Measurements from ENCODE around the gene EML2.
A peak's percentile ranks its signal among the peaks of the same experiment; 100 is the strongest.
"Not testable (repeated sequence)": the region's sequence is repeated elsewhere in the genome, so short reads cannot be mapped to it uniquely, and the experiment has no call there.

The EML2 gene, protein sequence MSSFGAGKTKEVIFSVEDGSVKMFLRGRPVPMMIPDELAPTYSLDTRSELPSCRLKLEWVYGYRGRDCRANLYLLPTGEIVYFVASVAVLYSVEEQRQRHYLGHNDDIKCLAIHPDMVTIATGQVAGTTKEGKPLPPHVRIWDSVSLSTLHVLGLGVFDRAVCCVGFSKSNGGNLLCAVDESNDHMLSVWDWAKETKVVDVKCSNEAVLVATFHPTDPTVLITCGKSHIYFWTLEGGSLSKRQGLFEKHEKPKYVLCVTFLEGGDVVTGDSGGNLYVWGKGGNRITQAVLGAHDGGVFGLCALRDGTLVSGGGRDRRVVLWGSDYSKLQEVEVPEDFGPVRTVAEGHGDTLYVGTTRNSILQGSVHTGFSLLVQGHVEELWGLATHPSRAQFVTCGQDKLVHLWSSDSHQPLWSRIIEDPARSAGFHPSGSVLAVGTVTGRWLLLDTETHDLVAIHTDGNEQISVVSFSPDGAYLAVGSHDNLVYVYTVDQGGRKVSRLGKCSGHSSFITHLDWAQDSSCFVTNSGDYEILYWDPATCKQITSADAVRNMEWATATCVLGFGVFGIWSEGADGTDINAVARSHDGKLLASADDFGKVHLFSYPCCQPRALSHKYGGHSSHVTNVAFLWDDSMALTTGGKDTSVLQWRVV

DNA sequence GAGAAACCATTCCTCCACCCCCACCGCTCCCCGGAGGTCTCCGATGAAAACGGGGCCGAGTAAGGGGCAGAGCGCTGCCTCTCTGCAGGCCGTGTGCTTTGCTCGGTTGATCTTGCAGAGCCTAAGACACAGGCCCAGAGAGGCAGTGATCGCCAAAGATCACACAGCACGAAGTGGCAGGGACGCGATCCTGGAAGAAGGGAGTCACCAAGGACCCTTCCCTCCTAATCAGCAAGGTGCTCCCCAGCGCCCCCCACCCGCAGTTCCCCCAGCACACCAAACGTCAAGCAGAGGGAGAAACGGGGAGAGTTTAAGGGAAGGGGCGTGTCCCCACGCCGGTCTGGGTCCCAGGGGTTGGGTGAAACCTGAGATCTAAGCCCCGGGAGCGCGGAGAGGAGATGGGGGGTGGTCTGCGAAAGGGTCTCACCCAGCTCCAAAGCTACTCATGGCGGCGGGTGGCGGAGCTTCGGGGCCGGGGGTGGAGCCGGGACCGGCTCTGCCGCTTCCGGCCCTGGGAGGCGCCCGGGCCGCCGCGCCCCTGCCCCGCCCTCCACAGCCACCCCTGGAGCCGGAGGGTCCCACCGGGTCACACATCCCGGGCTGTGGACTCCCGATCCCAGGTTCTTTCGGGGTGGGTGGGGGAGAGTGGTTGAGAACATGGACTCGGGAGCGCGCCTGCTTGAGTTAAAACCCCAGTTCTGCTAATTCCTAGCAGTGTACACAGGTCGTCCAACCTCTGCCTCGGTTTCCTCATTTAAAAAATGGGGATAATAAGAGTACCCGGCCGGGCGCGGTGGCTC, at the start of gene EML2:
Gene EML2, minus strand, starts transcription at position 468 of the 800 bp plus-strand sequence. Its CDS starts 21 bp downstream, at position 447.
- peak; percentile 37 for DNase-seq (ENCODE audit: low read depth)

DNA sequence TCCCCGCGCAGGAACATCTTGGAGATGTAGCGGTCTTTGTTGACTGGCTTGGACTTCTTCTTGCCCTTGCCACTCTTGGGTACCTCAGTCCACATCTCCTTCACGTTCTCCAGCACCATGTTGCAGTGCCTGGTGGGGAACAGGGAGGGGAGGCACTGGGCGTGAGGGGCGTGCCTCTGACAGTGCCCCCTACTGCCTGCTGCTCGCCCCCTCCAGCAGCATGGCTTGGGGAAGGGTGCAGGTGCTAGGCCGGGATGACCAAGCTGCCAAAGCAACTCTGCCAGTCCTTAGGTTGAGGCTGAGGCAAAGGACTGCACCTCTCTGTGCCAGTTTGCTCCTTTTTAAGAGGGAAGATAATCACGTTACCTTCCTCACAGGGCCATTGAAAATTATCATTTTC, 48.4 kb upstream of the EML2 start:
- no peak for DNase-seq (ENCODE audit: low read depth)

DNA sequence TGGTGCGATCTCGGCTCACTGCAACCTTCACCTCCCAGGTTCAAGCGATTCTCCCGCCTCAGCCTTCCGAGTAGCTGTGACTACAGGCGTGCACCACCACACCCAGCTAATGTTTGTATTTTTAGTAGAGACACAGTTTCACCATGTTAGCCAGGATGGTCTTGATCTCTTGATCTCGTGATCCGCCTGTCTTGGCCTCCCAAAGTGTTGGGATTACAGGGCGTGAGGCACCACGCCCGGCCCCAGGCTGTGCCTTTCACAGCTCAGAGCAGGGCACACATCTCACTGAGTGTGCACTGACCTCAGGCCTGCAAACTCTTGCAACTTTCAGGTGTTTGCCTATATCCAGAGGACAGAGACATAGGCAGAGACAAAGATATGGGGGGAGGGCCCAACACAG, 45.8 kb upstream of the EML2 start:
- not testable (repeated sequence) for DNase-seq (ENCODE audit: low read depth)

DNA sequence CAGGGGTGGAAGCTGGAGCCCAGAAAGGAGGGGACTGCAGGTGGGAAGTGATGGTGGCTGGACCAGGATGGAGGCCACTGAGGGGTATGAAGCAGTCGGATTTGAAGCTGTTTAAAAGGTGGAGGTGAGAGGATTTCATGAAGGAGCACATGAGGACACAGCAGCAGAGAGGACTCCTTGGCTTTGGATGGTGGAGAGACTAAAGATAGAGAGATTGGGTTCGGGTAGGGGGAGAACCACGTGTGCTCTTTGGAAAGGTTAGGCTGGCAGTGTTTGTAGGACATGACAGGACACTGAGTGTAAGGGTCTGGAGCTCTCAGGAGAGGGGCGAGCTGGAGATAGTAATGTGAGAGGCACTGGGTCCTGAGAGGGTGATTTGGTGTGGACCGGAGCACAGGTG, 43.7 kb upstream of the EML2 start:
- no peak for DNase-seq (ENCODE audit: low read depth)

DNA sequence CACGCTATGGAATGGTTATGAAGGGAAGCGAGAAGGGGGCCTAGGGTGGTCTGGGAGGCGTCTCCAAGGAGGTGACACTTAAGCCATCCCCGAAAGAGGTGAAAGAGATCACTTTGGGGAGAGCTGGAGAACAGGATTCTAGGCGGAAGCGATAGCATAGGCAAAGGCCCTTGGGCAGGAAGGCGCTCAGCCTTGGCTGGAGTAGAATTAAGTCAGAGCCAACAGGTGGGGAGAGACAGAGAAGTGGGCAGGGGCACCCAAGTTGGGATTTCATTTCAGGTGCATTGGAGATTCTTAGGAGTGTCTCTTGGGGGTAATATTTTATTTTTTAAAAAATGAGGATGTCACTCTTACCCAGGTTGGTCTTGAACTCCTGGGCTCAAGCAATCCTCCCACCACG, 42.9 kb upstream of the EML2 start:
- no peak for DNase-seq (ENCODE audit: low read depth)

DNA sequence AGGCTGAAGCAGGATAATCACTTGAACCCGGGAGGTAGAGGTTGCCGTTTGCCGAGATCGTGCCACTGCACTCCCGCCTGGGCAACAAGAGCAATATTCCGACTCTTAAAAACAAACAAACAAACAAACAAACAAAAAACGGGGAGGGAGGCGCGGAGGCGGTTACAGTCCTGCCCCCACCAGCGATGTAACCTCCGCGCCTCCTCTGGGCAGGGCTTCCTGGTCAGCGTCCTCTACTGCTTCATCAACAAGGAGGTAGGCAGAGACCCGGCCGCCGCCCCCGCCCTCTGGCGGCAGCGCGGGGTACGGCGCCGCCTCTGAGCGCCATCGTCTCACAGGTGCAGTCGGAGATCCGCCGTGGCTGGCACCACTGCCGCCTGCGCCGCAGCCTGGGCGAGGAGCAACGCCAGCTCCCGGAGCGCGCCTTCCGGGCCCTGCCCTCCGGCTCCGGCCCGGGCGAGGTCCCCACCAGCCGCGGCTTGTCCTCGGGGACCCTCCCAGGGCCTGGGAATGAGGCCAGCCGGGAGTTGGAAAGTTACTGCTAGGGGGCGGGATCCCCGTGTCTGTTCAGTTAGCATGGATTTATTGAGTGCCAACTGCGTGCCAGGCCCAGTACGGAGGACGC, 42.3 kb upstream of the EML2 start:
- DNase-seq (ENCODE audit: low read depth), result peak; percentile 76

DNA sequence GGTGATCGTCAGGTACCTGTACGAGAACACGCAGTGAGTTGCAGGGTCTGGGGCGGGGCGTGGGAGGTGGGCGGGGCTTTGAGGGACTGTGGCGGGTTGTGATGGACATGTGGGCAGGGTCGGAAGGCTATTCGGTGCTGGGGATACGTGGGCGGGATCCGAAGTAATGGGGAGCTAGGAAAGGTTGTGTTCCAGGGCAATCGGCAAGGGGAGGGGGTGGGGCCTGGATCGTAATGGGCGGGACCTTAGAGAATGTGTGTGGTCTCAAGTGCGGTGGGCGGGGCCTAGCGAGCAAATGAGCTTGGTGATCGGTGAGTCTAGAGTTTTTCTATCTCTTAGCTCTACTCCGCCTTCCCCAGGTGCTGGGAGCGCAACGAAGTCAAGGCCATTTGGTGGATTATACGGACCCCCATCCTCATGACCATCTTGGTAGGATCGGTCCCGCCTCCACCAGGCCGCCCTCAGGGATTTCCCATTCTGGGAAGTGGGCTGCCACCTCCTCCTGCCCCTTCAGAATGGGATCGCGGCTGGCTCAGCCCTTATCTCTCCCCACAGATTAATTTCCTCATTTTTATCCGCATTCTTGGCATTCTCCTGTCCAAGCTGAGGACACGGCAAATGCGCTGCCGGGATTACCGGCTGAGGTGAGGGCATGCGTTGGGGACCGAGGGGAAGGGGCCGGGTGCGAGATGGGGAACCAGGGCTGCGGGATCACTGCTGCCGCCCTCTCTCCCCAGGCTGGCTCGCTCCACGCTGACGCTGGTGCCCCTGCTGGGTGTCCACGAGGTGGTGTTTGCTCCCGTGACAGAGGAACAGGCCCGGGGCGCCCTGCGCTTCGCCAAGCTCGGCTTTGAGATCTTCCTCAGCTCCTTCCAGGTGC, 38.4 kb upstream of the EML2 start:
- peak; percentile 64 for DNase-seq (ENCODE audit: low read depth)

DNA sequence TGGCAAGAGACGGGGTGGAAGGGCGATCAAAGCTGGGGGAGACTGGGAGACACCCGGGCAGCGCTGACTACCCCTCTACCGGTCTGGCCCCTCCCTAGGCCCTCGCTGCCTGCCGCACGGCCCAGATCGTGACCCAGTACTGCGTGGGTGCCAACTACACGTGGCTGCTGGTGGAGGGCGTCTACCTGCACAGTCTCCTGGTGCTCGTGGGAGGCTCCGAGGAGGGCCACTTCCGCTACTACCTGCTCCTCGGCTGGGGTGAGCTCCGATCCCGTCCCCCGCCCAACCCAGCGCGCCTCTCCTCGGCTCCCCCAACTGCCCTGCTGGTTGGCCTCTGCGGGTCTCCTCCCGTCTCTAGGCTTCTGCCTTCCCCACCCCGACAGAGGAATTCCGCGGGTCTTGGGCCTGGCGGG, 37.7 kb upstream of the EML2 start:
- DNase-seq (ENCODE audit: low read depth), result peak; percentile 67

DNA sequence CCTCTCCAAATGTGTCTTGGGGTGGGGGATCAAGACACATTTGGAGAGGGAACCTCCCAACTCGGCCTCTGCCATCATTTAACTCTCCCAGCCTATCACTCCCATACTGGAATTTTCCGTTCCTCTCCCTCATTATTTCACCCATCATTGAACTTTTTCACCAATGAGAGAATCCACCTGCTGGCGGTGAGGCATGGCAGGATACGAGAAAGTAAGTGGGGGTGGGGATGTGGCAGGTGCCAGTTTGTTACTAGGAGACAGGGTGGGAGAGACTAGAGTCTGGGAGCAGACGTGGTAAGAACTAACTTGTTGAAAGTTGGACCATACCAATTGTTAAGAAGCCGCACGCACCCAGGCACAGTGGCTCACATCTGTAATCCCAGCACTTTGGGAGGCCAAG, 35.7 kb upstream of the EML2 start:
- no peak for DNase-seq (ENCODE audit: low read depth)

DNA sequence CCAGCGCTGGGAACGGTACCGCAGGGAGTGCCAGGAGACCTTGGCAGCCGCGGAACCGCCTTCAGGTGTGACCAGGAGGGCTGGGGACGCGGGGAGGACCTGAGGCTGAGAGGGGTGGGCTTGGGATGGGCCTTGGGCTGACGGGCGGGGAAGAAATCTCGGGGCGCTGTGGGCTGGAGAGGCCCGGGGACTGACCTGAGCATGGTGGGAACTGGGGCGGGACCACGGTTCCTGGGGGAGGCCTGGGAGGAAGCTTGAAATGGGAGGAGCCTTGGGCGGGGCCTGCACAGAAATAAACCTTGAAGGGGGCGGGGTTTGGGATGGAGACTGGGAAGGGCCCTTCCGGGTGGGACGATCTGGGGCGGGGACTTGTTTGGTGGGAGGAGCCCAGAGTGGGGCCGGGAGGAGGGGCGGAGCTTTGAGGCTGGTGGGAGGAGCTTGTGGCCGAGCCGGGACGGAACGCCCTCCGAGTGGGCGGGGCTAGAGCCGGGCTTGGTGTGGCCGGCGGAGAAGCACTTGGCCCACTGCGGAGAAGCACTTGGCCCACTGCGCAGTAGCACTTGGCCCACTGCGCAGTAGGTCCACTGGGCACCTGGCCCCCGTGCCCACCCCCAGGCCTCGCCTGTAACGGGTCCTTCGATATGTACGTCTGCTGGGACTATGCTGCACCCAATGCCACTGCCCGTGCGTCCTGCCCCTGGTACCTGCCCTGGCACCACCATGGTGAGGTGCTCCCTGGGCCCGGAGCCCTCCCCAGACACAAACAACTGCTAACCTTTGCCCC, 31.7 kb upstream of the EML2 start:
- DNase-seq (ENCODE audit: low read depth), result peak; percentile 31

DNA sequence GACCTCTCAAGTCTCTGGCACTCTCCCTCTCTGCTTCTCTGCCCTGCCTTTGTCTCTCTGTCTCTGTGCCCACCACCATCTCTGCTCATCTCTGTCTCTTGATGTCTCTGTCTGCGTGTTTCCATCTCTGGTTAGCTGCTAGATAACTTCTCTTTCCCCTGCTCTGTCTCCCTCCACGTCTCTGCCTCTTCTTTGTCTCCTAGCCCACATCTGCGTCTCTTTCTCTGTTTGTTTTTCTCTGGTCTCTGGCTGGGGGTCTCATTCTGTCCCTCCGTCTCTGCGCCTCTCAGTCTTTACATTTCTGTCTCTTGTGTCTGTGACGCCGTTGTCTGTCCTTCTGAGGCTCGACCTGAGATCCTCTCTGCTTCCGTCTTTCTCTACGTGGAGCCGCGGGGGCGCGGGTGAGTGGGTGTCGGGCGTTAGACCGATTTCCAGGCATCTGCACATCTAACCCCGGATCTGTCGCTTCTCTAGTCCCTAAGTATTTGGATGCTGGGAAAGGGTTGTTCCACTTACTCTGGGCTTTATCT, 29.2 kb upstream of the EML2 start:
- DNase-seq (ENCODE audit: low read depth), result peak; percentile 44

DNA sequence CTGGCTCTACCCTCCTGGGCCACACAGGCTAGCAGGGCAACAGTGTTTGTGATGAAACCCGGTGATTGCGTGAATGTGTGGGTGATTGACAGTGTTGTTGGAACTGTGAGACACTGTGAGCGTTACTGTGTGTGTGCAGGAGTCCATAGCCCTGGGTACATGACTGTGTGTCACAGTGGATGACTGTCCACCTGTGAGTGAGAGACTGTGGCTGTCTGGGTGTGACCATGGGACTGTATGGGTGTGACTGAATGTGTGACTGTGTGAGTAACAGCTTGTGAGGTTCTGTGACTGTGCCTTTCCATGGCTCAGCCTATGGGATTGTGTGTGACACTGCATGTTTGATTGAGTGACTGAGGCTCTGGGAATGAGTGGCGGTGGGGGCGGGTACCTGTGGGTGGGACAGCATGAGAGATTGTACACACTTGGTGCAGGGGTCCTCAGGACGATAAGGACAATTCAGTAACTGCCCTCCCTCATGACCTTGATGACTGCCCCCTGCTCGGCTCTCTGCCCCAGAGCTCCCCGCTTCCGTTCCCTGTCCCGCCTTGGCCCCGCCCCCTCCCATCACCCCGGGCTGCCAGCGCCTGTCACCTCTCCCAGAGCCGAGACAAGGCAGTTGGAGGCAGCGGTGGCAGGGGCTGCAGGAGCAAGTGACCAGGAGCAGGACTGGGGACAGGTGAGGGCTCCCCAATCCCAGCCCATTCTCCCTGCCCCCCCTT, 28.6 kb upstream of the EML2 start, which contains the start of gene GIPR:
Gene GIPR, plus strand, starts transcription at position 602 of the 722 bp plus-strand sequence. CDS start 1,300 bp downstream, outside the sequence.
- peak; percentile 36 for DNase-seq (ENCODE audit: low read depth)

DNA sequence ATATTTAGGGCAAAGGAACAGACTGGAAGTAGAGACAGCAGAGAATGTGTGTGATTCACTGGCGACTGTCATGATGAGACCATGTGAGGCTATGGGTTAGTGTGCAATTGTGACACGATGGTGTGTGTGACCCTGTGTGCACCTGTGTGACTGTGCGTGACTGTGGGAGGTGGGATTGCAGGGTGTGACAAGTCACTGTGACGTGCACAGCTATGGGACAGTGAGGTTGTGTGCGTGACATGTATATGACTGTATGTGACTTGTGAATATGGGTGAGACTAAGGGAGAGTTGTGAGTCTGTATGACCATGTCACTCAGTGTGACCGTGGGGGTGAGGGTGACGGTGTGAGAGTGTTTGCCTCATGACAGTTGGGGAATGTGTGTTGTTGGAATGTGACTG, 25.4 kb upstream of the EML2 start:
- no peak for DNase-seq (ENCODE audit: low read depth)

DNA sequence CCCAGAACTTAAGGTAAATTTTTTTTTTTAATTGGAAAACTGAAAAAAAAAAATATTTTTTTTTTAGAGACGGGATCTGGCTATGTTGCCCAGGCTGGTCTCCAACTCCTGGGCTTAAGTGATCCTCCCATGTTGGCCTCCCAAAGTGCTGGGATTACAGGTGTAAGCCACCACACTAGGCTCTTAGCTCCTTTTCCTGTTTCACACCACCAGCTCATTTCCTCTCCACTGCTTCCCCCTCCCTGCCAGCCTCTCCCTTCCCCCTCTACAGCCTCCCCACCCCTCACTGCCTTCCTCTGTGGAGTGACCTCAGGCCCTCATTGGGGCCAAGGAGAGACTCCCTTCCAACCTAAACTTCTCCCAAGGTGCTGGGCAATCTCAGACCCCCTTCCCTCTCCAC, 24.6 kb upstream of the EML2 start:
- no peak for DNase-seq (ENCODE audit: low read depth)

DNA sequence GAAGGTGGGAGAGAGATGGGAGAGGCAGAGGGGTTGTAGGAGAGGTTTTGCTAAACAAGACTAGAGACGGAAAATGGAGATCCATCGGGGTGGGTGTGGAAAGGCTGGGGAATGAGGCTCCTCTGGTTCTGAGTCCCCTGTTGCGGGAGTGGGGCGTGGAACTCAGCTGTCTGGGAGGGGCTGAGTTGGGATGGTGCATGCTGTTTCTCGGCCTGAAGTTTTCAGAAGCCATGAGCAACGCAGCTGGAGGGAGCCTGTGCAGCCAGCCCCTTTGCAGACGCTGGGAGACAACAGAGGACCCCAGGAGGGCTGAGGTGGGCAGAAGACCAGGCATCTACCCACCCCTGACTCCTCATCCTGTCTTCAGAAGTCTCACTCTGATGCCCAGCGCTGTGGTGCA, 21.4 kb upstream of the EML2 start:
- no peak for DNase-seq (ENCODE audit: low read depth)

DNA sequence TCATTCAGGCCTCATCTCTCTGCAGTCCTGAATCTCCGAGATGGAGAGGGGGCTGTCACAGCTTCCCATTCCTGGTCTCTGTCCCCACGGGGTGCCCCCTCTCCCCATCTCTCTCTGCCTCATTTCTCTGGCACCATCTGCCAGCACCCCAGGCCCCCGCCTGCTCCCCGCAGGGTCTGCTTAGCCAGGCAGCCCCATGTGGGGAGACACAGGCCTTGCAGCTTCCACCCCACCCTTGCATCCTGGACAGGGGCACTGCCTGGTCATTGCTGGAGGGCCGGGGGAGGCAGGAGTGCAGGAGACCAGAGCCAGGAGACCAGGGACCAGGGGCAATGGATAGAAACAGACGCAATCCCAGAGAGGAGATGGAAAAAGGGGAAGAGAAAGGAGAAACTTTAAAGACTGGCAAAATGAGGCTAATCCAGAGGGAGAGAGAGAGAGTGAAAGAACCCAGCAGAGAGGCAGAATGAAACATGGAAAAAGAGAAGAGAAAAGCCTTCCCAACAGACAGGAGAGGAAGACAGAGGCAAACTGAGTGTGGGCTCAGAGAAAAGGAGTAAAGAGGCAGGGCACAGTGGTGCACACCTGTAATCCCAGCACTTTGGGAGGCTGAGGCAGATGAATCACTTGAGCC, 20.0 kb upstream of the EML2 start:
- no peak for DNase-seq (ENCODE audit: low read depth)

DNA sequence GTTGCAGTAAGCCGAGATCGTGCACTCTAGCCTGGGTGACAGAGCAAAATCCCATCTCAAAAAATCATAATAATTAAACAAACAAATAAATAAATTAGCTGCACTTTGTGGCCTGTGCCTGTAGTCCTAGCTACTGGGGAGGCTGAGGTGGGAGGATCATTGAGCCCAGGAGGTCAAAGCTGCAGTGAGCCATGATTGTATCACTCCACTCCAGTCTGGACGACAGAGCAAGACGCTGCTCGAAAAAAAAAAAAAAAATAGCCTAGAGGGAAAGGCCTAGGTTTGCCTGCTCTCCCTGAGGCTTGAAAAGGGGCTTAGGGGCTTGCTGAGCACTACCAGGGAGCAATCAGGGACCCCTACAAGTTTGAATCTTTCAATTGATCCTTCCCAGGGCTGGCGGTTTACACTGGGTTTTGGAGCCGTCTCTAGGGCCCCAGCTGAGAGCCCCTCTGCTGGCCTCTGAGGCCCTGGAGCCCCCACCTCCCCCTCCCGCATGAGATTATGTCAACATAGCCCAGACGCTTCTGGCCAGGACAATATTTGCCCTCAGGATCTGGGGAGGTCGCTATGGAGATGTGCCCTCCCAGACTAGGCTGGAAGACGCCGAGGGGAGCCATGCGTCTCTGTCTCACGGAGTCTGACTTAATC, 18.4 kb upstream of the EML2 start:
- DNase-seq (ENCODE audit: low read depth), result no peak

DNA sequence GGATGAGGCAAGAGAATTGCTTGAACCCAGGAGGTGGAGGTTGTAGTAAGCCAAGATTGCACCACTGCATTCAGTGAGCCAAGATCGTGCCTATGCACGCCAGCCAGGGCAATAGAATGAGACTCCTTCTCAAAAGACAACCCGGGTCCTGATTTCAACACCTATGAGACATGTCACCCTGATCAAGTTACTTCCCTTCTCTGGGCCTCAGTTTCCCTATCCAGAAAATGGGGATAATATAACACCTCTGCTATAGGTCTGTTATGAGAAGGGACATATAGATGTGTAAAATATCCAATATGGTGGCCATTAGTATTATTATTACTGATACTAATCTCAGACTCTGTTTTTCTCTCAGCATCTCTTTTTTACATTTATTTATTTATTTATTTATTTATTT, 15.9 kb upstream of the EML2 start:
- DNase-seq (ENCODE audit: low read depth), result no peak
